Measurements from ENCODE around the gene CKS1B. TPM values are rescaled to one million over a fixed set of nuclear protein-coding genes. Genes with fewer than 3 reads are reported as not detected.

The CKS1B gene
- total and polyA plus RNA-seq, 9 of the 15 experiments (the other 6 are each of a cell fraction or from before 2014, with no cell fraction given) = 215 to 1,103 (median 460) TPM

- TF ChIP-seq SREBF1 (IDR thresholded peaks at IDR 0.05; ENCODE audit: borderline replicate concordance, low read depth, low read length) (no peak), HMG20B (CRISPR knock-in tag; IDR thresholded peaks at IDR 0.05) (no peak), SLC30A9 (CRISPR knock-in tag; IDR thresholded peaks at IDR 0.05) (no peak), E2F4 (CRISPR knock-in tag; IDR thresholded peaks at IDR 0.05; ENCODE audit: low read depth) (no peak), TBL1XR1 (IDR thresholded peaks at IDR 0.05; ENCODE audit: low read length in 2 of 2) (no peak), PHB (CRISPR knock-in tag; IDR thresholded peaks at IDR 0.05) (no peak), ARID3A (IDR thresholded peaks at IDR 0.05; ENCODE audit: borderline replicate concordance, low read depth, low read length) (no peak), HMG20A (CRISPR knock-in tag; conservative IDR thresholded peaks at IDR 0.05) (no peak), ZNF511 (CRISPR knock-in tag; IDR thresholded peaks at IDR 0.05) (no peak), TAF15 (IDR thresholded peaks at IDR 0.05; ENCODE audit: low read depth, low read length) (no peak), ZNF609 (CRISPR knock-in tag; IDR thresholded peaks at IDR 0.05; ENCODE audit: borderline replicate concordance) (0 out of 2 replicates have a peak, but pooled peaks have one; percentile 73), HEY1 (CRISPR knock-in tag; IDR thresholded peaks at IDR 0.05; ENCODE audit: borderline replicate concordance) (no peak), HDAC3 (IDR thresholded peaks at IDR 0.05; ENCODE audit: borderline replicate concordance, partially characterized antibody) (no peak), PHF21A (IDR thresholded peaks at IDR 0.05; ENCODE audit: borderline replicate concordance, low read depth) (no peak), JUN (IDR thresholded peaks at IDR 0.05; ENCODE audit: borderline replicate concordance, low read depth, low read length) (no peak), JUN (CRISPR knock-in tag; IDR thresholded peaks at IDR 0.05; ENCODE audit: borderline replicate concordance) (no peak), EP300 (IDR thresholded peaks at IDR 0.05; ENCODE audit: low read length) (no peak), NR2C1 (IDR thresholded peaks at IDR 0.05) (no peak), NR2C1 (tag; IDR thresholded peaks at IDR 0.05) (no peak), ATF1 (CRISPR knock-in tag; IDR thresholded peaks at IDR 0.05) (no peak), ATF1 (tag; IDR thresholded peaks at IDR 0.05) (no peak)
Observed at GRCh38 chr1:154972517-154973343, 1.8 kb upstream of the CKS1B start (continued).
